ENCODE data around the gene TMEM41B. TPM values are rescaled to one million over a fixed set of nuclear protein-coding genes. Genes with fewer than 3 reads are reported as not detected.
"Not testable (repeated sequence)": the region's sequence is repeated elsewhere in the genome, so short reads cannot be mapped to it uniquely, and the experiment has no call there.

Gene TMEM41B
- total RNA-seq, 1 experiment from 2014 or later, result 106 TPM

- DNase-seq (ENCODE audit: low spot score), result not testable (repeated sequence)
Measured at GRCh38 chr11:9260838-9261146, 53.6 kb downstream of the TMEM41B start.

GRCh38 chr11:9259981-9260837 lies 54.2 kb downstream of the TMEM41B start:
- DNase-seq (ENCODE audit: low spot score), result no peak

DNA sequence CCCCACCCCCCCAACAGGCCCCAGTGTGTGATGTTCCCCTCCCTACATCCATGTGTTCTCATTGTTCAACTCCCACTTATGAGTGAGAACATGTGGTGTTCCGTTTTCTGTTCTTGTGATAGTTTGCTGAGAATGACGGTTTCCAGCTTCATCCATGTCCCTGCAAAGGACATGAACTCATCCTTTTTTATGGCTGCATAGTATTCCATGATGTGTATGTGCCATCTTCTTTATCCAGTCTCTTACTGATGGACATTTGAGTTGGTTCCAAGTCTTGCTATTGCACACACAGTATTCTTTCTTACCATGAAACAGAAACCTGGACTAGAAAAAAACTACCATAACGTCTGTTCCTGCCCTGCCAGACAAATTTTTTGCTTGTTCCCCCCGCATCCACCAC lies 56.1 kb downstream of the TMEM41B start:
- DNase-seq (ENCODE audit: low spot score), result not testable (repeated sequence)

DNA sequence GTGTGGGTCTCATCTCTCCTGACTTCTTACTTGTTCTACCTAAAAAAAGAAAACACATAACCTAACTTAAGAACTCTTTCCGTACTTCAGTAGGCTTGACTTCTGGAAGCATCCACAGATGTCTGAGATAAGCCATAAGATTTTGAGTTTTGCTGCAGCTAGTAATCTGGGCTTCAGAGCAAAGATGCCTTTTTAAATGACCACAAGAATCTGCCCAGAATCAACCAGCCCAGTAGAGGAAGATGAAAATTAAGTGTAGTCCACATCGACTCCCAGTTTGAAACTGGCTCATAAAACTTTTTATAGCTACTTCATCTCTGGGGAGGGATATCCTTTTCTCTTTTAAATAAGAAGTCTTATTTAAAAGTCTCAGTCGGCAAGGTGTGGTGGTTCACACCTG lies 60.0 kb downstream of the TMEM41B start:
- DNase-seq (ENCODE audit: low spot score), result no peak

DNA sequence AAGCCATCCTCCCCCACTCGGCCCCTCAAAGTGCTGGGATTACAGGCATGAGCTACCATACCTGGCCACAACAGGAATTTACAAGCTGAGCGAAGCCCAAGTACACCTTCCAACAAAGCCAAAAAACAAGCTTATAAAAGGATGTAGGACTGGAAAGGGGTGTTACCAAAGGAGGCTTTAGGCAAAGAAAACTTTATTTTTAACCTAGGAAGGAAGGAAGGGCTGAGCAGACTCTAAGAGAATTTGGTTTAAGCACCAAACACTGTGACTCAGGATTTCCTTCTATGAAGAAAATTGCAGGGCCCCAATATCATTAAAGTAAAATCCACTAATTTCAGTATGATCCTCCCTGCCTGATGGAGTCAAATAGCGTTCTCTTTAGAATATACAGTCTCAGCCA lies 61.3 kb downstream of the TMEM41B start:
- DNase-seq (ENCODE audit: low spot score), result no peak

- DNase-seq (ENCODE audit: low spot score), result no peak
Measured at GRCh38 chr11:9251311-9251710, 63.1 kb downstream of the TMEM41B start.

- DNase-seq (ENCODE audit: low spot score), result no peak
Measured at GRCh38 chr11:9250139-9250582, 64.2 kb downstream of the TMEM41B start.

DNA sequence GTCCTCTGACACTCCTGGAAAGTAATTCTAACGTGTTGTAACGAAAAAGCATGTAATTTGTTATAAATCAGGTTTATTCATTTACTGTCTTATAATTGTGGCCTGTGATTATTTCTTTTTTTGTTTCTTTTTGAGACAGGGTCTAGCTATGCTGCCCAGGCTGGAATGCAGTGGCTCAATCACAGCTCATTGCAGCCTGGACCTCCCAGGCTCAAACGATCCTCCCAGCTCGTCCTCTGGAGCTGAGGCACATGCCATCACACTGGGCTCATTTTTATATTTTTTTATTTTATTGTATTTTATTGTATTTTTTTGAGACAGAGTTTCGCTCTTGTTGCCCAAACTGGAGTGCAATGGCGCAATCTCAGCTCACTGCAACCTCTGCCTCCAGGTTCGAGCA lies 65.1 kb downstream of the TMEM41B start:
- no peak for DNase-seq (ENCODE audit: low spot score)

GRCh38 chr11:9247863-9248262 lies 66.5 kb downstream of the TMEM41B start:
- no peak for DNase-seq (ENCODE audit: low spot score)

GRCh38 chr11:9236242-9236641 lies 78.2 kb downstream of the TMEM41B start:
- DNase-seq (ENCODE audit: low spot score), result not testable (repeated sequence)

DNA sequence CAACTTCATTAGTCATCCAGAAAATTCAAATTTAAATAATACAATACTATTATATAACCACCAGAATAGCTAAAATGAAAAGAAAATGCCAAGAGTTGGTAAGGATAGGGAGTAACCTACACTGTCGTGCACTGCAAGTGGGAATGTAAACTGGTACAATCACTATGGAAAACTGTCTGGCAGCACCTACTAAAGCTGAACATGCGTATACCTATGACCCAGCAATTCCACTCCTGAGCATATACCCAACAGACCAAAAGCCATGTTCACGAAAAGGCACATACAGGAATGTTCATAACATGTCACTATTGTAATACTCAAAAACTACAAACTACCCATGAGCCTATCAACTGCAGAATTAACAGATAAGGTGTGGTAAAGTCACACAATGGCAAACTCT lies 81.9 kb downstream of the TMEM41B start:
- DNase-seq (ENCODE audit: low spot score), result no peak

GRCh38 chr11:9231848-9232177 lies 82.6 kb downstream of the TMEM41B start:
- DNase-seq (ENCODE audit: low spot score), result no peak

Small RNAs within 50 kb of the gene (small RNA-seq; reads per million reads assigned to genes)
- not detected for gene RF00017

Other genes starting within 250 kb of the TMEM41B start
- not detected in 2 replicates for gene SCUBE2, start 223.0 kb downstream of the TMEM41B start, total RNA-seq (2014; rRNA removed; shearing (Covaris generic))
- gene DENND5A, start 49.2 kb downstream of the TMEM41B start, total RNA-seq (2014; rRNA removed; shearing (Covaris generic)), result 6.2 and 8.0 TPM in 2 replicates
- gene IPO7, start 70.1 kb upstream of the TMEM41B start, total RNA-seq (2014; rRNA removed; shearing (Covaris generic)), result 57.5 and 72.6 TPM in 2 replicates
- gene ZNF143, start 146.4 kb upstream of the TMEM41B start, total RNA-seq (2014; rRNA removed; shearing (Covaris generic)), result 21.1 and 26.7 TPM in 2 replicates